HTERT RPE-1 (cell line): ENCODE results near the gene FOXO4.

Source experiments
- in situ Hi-C: fragments of 300-500 bp; cut with MboI; formaldehyde crosslinking; loops from 4 replicates; pipeline ENCODE4 v1.14.3; 2020; ENCODE audit warnings: low sequenced_read_pairs

FOXO4 gene

DNA sequence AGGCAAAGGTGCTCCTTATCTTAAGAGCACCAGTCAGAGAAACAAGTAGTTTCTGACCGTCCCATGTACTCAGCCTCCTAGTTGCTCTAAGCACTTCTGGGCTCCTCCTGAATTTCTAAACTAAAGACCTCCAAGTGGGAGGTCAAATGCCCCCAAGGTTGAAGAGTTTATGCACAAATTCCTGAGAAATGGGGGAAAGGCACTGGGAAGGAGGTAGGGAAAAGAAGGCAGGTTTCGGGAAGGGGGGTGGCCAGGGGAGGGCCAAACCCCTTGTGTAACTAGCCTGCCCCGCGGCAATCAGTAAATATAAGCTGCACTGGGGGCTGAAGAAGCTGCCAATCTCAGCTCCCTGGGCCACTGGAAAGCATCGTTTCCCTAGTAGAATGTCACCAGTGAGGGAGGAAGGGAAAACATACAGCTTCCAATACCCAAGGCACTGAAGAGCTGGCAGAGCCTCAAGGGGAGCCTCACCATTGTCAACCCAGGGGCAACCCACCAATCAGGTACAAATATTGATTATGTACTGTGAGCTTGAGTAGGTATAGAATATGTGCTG, 3.4 kb downstream of the FOXO4 start:
- in situ Hi-C loops, result no loop called here

DNA sequence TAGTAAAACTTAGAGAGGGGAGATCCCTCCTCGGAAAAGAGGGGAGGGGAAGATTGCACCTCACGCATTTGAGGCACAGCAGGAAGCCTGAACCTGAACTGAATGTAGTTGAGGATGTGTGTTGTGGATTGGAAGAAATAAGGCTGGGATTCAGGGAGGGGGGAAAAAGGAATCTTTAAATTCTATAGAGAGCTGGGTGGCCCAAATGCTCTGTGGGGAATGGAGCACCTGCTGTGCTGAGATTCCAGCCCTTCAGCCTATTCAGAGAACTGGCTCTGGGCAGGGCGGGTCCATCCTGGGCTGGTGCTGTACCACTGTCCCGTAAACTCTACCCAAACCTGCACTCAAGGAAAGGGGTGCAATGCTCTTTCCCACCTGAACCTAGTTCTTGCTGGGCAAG, 4.1 kb downstream of the FOXO4 start:
- in situ Hi-C loops, result no loop called here

DNA sequence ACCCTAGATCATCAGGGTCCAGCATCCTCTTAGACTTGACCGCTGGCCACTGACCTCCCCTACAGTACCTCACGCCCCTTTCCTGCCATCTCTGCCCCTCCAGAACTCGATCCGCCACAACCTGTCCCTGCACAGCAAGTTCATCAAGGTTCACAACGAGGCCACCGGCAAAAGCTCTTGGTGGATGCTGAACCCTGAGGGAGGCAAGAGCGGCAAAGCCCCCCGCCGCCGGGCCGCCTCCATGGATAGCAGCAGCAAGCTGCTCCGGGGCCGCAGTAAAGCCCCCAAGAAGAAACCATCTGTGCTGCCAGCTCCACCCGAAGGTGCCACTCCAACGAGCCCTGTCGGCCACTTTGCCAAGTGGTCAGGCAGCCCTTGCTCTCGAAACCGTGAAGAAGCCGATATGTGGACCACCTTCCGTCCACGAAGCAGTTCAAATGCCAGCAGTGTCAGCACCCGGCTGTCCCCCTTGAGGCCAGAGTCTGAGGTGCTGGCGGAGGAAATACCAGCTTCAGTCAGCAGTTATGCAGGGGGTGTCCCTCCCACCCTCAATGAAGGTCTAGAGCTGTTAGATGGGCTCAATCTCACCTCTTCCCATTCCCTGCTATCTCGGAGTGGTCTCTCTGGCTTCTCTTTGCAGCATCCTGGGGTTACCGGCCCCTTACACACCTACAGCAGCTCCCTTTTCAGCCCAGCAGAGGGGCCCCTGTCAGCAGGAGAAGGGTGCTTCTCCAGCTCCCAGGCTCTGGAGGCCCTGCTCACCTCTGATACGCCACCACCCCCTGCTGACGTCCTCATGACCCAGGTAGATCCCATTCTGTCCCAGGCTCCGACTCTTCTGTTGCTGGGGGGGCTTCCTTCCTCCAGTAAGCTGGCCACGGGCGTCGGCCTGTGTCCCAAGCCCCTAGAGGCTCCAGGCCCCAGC, 5.2 kb downstream of the FOXO4 start:
- in situ Hi-C loops, result no loop called here

DNA sequence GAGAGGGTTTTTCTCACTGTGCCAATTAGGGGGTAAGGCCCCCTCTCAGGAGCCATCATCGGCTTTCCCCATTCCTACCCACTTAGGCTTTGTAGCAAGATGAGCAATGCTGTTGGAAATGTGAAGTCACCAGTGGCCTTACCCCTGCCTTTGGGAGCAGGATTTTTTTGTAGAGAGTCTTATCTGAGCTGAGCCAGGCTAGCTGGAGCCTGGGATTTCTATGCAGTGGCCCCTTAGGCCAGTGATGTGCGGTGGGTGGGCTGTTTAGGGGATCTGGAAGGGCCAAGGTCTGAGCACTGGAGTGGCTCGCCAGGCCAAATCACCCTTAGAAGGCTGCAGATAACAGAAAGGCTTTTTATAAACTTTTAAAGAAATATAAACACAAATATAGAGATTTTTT, 6.6 kb downstream of the FOXO4 start:
- in situ Hi-C loops, result no loop called here

DNA sequence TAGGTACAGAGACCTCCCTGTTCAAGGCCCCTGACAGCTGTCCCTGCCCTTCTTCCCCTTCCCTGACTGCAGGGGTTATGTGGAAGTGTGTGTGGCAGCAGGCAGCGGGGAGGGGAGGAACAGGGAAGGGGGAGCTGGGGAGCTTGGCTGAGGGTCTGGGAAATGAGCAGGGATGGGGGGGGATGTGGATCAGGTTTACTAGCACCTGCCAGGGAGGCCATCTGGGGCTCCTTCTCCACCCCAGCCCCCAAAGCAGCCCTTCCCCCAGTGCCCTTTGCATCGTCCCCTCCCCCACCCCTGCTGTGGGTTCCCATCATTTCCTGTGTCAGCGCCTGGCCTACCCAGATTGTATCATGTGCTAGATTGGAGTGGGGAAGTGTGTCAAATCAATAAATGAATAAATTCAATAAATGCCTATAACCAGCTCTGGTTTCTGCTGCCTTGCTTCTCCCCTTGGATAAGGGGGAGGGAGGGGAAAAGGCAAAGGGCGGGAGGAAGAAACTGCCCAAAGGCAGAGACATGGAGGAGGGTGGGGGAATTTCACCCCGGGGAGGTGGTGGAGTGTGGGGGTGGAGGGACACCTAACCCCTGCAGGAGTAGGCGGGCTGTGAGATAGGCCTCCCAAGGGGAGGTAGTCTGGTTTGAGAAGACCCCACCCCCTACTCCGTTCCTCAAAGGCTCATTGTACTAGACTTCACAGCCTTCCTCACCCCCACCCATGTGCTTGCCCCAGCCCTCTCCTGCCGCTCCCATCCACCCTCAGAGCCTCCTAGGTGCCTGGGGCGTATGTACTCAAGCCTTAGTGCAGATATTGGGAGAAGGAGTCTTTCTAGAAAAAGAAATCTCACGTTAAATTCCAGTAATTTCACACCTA, 7.7 kb downstream of the FOXO4 start:
- in situ Hi-C loops, result no loop called here

DNA sequence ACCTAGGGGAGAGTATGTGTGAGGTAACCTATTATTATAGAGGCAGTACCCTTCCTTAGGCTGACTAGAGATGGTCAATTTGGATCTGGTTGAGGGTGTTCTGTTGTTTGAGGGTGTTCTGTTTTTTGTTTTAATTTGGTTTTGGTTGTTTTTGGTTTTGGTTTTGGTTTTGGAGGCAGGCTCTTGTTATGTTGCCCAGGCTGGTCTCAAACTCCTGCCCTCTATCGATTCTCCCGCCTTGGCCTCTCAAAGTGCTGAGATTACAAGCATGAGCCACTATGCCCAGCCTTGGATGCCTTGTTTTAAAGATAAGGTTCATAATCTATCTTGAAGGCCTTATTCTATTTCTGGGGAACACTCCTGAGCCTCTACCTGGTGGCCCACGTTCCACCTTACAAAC, 10.0 kb downstream of the FOXO4 start:
- in situ Hi-C loops, result no loop called here

DNA sequence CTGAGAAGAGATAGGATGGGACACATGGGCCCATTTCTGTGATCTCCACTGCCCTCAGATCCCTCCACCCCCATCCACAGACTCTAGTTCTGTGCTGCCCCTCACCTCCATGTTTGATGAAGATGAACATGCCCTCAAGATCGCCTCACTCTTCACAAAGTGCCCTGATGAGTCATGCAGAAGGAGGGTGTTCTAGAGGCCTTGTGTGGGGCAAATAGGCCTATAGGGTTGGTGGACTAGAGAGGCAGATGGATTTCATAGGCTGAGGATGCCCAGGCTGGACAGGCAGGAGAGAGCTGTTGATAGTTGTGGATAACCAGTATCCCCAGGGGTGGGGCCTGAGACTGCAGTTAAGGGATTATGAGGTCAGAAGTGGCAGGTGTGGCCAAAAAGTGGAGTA, 10.8 kb downstream of the FOXO4 start, which contains the start of gene CXorf65:
Gene CXorf65, minus strand, starts transcription at position 314 of the 400 bp plus-strand sequence. Its CDS starts 184 bp downstream, at position 130.
- in situ Hi-C loops, result no loop called here

DNA sequence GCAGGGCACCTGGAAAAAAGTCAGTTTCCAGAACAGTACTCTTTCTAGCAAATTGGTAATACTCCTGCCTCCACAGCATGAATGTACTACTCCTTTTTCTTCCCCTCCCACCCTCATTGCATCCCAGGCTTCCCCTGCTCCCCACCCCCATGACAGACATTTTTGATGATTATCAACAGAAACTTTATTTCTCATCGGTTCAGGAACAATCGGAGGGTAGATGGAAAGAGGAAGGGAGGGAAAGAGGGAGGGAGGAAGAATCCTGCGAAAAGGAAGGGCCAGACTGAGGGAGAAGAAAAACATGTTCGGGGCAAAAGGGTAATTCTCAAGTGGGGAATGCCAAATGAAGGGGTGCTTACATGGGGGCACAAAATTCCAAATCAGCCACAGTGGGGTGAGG, 11.6 kb downstream of the FOXO4 start:
- in situ Hi-C loops, result no loop called here

DNA sequence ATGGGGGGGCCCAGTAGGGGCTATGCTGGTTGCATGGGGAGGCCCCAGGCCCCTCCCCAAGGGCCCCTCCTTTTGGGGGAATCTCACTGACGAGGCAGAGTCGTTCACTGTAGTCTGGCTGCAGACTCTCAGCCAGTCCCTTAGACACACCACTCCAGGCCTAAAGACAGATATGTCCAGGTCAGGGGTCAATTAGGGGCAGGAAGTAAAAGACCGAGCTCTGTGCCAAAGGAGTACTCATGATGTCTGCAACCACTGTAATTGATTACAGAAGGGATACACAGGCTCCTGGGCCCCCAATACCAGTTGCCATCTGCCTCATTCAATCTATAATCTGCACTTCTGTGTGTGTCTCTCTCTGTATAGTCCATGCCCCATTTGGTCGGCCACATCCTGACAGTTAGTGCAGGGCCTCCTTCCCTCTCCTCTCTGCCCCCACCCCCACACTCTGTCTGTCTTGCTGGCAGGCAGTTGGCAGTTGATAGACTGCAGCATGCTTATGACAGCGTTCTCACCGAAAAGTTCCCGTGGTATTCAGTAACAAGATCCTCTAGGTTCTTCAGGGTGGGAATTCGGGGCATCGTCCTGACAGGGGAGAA, 12.2 kb downstream of the FOXO4 start:
- in situ Hi-C loops, result no loop called here

DNA sequence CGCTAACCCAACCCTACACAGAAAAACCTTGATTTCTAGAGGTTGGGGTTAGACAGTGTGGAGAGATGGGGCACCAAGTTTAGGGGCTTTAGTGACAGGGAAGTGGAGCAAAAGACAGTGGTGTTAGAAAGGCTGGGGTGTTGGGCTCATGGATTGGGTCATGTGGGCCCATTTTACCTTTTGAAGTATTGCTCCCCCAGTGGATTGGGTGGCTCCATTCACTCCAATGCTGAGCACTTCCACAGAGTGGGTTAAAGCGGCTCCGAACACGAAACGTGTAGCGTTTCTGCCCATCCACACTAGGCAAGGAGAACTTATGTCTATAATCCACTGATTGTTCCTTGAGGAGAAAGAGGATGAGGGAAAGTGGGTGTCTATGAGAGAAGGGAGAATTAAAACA, 13.4 kb downstream of the FOXO4 start:
- in situ Hi-C loops, result no loop called here

DNA sequence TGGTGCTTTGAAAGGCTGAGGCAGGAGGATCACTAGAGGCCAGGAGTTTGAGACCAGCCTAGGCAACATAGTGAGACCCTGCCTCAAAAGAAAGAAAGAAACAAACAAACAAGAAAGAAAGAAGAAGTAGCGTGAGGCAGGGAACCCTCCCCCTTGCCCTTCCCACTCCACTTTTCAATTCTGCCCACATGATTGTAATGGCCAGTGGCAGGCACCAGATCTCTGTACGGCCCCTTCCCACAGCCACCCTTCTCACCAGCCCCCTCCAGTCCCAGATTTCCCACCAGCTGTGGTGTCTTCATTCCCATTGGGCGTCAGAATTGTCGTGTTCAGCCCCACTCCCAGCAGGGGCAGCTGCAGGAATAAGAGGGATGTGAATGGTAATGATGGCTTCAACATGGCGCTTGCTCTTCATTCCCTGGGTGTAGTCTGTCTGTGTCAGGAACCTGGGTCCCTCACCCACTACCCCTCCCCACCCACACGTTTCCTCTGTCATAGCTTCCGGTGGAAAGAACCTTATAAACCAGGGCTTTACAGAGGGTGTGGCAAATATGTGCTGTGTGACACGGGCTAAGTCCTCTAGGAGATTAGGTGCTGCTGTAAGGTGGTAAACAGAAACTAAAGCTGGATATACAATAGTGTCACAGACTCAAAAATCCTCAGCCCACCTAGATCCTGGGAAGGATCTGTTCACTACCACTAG, 15.6 kb downstream of the FOXO4 start, which contains the start of gene IL2RG:
Gene IL2RG, minus strand, starts transcription at position 437 of the 703 bp plus-strand sequence. Its CDS starts 38 bp downstream, at position 399.
- in situ Hi-C loops, result no loop called here

DNA sequence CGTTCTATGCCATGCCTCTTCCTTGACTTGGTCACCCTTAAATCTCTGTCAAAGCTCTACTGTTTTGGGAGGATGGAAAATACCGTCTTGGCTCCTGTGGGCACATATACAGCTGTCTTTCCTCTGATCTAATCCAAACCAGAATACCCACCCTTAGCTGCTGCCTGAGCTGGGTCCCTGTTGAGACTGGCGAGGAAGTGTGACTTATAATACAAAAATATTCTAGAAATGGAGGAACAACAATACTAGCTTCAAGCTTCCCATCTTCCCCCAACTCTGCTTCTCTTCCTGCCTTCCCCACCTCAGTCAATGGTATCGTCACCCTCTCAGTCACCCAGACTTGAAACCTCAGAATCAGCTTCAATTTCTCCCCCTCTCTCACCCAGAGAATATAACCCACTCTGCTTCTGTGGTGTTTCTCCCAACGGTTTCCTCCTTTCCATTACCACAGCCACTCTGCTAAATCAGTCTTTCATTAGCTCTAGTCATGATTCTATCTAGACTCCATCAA, 16.3 kb downstream of the FOXO4 start:
- in situ Hi-C loops, result no loop called here

DNA sequence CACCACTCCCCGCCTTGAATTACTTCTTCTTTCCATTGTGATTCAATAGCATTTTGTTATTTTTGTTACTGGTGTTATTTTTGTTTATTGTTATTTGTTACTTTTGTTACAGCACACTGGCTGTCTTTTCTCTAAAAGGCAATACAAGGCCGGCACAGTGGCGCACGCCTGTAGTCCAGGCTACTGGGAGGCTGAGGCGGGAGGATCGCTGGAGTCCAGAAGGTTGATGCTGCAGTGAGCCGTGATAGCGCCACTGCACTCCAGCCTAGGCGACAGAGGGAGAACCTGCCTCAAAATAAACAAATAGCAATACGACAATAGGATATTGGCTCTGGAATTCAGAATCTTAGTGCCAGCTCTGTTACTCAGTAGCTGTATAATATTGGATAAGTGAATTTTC, 21.7 kb downstream of the FOXO4 start:
- in situ Hi-C loops, result no loop called here

DNA sequence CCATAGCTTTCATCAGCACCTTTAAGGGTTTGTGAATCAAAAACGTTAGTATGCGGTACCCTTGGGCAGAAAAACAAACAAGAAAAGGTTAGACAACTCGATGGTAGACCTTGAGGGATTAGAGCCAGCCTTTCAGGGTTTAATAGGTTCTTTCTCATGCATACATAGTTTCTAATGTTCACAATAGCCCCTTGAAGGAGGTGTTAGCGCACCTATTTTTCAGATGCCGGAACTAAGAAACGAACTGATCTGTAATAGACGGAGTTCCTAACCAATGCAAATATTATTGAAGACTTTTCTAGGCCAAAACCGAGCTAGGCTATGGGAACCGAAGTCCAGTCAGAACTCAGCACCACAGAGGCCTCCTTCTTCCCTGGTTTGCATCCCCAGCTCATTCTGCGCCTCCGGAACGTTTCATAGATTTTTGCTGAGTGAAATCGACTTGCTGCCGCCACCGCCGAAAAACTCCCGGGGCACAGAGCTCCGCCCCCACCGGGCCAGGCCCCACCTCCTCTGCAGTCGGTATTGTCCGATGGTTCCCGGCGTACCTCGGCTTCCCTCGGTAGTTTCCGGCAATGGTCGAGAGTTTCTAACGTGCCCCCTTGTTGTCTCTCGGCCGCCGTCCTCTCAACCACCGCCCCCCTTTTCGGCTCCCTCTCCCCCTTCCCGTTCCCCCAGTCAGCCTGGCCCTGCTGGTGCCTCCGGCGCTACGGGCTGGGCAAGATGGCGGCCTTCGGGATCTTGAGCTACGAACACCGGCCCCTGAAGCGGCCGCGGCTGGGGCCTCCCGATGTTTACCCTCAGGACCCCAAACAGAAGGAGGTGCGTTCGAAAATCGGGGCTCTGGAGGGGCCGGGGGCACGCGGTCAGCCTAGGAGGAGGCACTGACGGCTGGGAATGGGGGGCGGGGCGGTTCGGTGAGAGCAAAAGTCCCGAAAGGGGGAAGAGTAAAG, 22.7 kb downstream of the FOXO4 start, which contains the start of gene MED12:
Gene MED12, plus strand, starts transcription at position 565 of the 953 bp plus-strand sequence. Its CDS starts 159 bp downstream, at position 724.
- in situ Hi-C loops, result no loop called here

DNA sequence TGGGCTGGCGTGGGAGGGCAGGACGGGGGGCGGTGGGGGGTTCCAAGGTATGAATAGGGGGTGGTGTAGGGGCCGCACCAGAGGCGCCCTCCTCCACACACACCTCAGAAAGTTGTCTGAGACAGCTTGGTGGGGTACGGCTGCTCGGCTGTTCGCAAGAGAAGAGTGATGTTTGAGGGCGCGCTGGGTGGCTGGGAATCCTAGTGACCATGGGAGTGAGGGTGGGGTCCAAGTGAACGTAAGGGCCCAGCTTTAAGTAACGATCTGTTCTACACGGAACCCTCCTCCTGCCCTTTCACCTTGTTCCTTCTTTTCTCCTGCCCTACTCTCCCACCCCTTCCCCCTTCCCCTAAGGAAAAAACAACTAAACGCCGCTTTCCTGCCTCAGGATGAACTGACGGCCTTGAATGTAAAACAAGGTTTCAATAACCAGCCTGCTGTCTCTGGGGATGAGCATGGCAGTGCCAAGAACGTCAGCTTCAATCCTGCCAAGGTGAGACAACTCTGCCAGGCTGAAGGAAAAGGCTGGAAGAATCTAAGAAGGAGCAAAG, 23.4 kb downstream of the FOXO4 start:
- in situ Hi-C loops, result no loop called here

DNA sequence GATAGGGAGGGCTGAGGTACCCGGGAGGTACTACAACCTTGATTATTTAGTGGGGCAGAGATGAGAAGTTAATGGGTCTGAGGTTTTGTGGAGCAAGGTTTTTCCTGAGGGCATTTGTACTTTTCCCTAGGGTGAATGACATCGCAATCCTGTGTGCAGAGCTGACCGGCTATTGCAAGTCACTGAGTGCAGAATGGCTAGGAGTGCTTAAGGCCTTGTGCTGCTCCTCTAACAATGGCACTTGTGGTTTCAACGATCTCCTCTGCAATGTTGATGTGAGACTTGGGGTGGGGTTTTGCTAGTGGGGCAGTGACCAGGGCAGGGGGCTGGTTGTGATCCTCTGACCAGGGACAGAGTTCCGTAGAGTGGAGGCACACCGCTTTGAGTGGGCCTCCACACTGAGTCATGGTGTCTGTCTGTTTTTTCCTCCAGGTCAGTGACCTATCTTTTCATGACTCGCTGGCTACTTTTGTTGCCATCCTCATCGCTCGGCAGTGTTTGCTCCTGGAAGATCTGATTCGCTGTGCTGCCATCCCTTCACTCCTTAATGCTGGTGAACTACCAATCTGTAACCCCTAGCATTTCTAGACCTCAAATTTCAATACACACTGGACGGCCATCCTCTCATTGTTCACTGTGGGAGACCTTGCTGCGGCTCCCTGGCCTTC, 32.6 kb downstream of the FOXO4 start:
- in situ Hi-C loops, result no loop called here

DNA sequence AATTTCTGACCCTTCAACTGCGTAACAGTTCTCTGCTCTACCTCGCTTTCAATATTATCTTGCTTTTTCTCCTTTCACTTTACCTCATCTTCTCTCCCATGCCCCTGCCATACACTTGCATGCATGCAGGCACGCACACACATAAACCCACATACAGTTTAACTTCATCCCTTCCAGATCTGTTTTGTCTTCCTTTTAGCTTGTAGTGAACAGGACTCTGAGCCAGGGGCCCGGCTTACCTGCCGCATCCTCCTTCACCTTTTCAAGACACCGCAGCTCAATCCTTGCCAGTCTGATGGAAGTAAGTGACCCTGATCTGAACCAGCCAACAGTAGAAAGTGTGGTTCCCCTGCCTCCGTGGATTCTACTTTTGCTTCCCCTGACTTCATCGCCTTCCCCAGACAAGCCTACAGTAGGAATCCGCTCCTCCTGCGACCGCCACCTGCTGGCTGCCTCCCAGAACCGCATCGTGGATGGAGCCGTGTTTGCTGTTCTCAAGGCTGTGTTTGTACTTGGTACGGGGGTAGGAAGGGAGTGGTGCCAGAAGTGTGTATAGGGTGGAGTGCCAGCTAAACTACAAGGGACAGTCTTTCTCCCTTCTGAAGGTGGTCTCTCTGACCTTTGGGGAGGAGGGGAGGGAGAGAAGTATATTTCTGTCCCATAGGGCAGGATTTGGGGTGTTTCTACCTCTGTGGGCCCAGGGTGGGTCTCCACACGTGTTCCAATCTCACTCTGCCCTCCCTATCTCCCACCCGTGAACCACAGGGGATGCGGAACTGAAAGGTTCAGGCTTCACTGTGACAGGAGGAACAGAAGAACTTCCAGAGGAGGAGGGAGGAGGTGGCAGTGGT, 33.5 kb downstream of the FOXO4 start:
- in situ Hi-C loops, result no loop called here
